Fibroblast of lung (primary cell): Measurements from ENCODE around the gene RNU5B-1. TPM values are rescaled to one million over a fixed set of nuclear protein-coding genes. Genes with fewer than 3 reads are reported as not detected.
"Not testable (repeated sequence)": the region's sequence is repeated elsewhere in the genome, so short reads cannot be mapped to it uniquely, and the experiment has no call there.

Experiments
- DNase-seq, 2 donors: peaks; one replicate each; pipeline versions ENCODE4 v3.0.0 to v3.0.0-alpha.2; 2010; ENCODE audit warnings: low read depth in 2 of 2
- H2AFZ ChIP-seq: 2 replicates; pipeline ENCODE4 v1.5.1; 2012; ENCODE audit warnings: low read length, control low read depth, inconsistent platforms
- H3K27ac ChIP-seq: 2 replicates; pipeline ENCODE4 v1.5.1; 2011; ENCODE audit warnings: low read length, control low read depth; ENCODE audit not compliant: insufficient read depth
- H3K27me3 ChIP-seq: 2 replicates; pipeline ENCODE4 v1.5.1; 2011; ENCODE audit warnings: mild to moderate bottlenecking, low read length; ENCODE audit not compliant: control insufficient read depth, insufficient read depth
- H3K36me3 ChIP-seq: 2 replicates; pipeline ENCODE4 v1.5.1; 2011; ENCODE audit warnings: low read length; ENCODE audit not compliant: control insufficient read depth, insufficient read depth
- H3K4me1 ChIP-seq: 2 replicates; pipeline ENCODE4 v1.5.1; 2011; ENCODE audit warnings: low read length; ENCODE audit not compliant: control insufficient read depth, insufficient read depth; ENCODE audit errors: extremely low read depth
- H3K4me2 ChIP-seq: 2 replicates; pipeline ENCODE4 v1.5.1; 2011; ENCODE audit warnings: low read length, control low read depth; ENCODE audit not compliant: insufficient read depth; ENCODE audit errors: extremely low read depth
- H3K4me3 ChIP-seq, 4 experiments: fragments of 200-600 bp in 1 of 4; sonication (generic) in 1 of 4; replicated peaks in 1 of 4; 2 replicates each; pipeline ENCODE4 v1.5.1; 2011 to 2016; ENCODE audit warnings: low read length in 4 of 4, low read depth in 3 of 4, mild to moderate bottlenecking in 3 of 4, control low read depth in 2 of 4, inconsistent platforms in 1 of 4, mixed read lengths in 1 of 4; ENCODE audit not compliant: insufficient read depth in 1 of 4; ENCODE audit errors: control extremely low read depth in 1 of 4
- H3K79me2 ChIP-seq: 2 replicates; pipeline ENCODE4 v1.5.1; 2012; ENCODE audit warnings: mild to moderate bottlenecking, low read length, inconsistent platforms; ENCODE audit not compliant: control insufficient read depth, insufficient read depth
- H3K9ac ChIP-seq: 2 replicates; pipeline ENCODE4 v1.5.1; 2011; ENCODE audit warnings: mild to moderate bottlenecking, low read length, control low read depth; ENCODE audit not compliant: insufficient read depth
- H3K9me3 ChIP-seq: 2 replicates; pipeline ENCODE4 v1.5.1; 2012; ENCODE audit warnings: low read depth, low read length; ENCODE audit not compliant: control insufficient read depth, insufficient read depth
- H4K20me1 ChIP-seq: 2 replicates; pipeline ENCODE4 v1.5.1; 2011; ENCODE audit warnings: low read length; ENCODE audit not compliant: control insufficient read depth, insufficient read depth; ENCODE audit errors: extremely low read depth
- EZH2 ChIP-seq: IDR thresholded peaks from 2 replicates; pipeline ENCODE4 v1.5.1; 2012; ENCODE audit warnings: low read length, control low read depth, mild to moderate bottlenecking; ENCODE audit errors: missing control alignments
- polyA plus RNA-seq, 2 donors: library from polyadenylated mRNA; depleted of rRNA in 1 of 2; stranded (reverse) in 1 of 2; unstranded in 1 of 2; fragments of >200 nt; gene quantifications; 2 replicates each; pipeline ENCODE4 v1.2.1, GENCODE V29; 2011 to 2012; ENCODE audit warnings: missing spikeins in 1 of 2
- total RNA-seq: library from RNA; depleted of rRNA; stranded (reverse); fragments of >200 nt; gene quantifications from 2 replicates; pipeline ENCODE4 v1.2.1, GENCODE V29; 2014
- TF ChIP-seq, protein P1 (sequence below), 2 donors: IDR thresholded peaks in 1 of 2; conservative IDR thresholded peaks in 1 of 2; 1 replicate in 1 of 2; 2 replicates in 1 of 2; pipeline ENCODE4 v1.5.1; 2011 to 2012; ENCODE audit warnings: low read length in 2 of 2, control low read depth in 1 of 2, inconsistent platforms in 1 of 2, low read depth in 1 of 2, mild to moderate bottlenecking in 1 of 2

The RNU5B-1 gene
- total and polyA plus RNA-seq, 2 donors (not counting 1 experiment from before 2014, with no cell fraction given) = not detected

DNA sequence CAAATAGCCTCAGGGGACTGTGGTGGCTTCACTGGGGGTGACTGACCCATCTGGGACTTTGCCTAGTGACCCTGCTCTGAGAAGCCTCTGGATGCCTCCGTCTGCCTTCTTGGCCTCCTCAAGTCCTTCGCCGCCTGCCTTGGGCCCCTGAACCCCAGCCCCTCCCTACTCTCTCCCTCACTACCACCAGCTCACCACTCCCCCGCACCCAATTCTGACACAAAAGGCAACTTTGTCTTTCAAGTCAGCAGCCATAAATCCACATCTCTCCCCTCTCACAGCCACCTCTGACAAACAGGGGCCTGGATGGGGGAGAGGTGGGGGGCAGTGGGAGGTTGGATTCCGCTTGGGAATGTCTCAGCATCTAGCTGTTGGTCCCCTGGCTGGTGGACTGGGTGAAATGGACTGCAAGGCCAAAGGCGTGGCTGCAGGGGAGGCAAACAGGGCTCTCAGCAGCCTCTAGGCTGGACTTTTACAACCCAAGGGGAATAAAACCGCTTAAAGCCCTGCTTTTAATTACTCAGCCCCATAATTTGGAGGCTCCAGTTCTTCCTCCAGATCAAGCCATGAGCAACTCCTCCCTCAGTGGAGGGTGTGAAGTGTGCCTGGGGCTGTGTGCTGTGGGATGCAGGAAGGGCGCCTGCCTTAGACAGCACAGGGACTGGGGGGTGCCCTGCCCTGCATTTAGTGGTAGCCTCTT lies 39.9 kb downstream of the RNU5B-1 start:
- no peak overlapping the region for H3K9ac ChIP-seq
- H3K9me3 ChIP-seq = no peaks in the 10 kb centered on the region
- no peaks in the 10 kb centered on the region for H3K79me2 ChIP-seq
- no peak overlapping the region for H3K4me3 ChIP-seq
- no peaks in the 10 kb centered on the region for H3K27me3 ChIP-seq
- no peak overlapping the region for H3K4me2 ChIP-seq
- no peaks in the 10 kb centered on the region for H4K20me1 ChIP-seq
- no peaks in the 10 kb centered on the region for H3K36me3 ChIP-seq
- DNase-seq = no peak
- H3K27ac ChIP-seq = no peak overlapping the region
- no peaks in the 10 kb centered on the region for H3K4me1 ChIP-seq
- no peak overlapping the region for H2AFZ ChIP-seq
- TF ChIP-seq, protein P1, sequence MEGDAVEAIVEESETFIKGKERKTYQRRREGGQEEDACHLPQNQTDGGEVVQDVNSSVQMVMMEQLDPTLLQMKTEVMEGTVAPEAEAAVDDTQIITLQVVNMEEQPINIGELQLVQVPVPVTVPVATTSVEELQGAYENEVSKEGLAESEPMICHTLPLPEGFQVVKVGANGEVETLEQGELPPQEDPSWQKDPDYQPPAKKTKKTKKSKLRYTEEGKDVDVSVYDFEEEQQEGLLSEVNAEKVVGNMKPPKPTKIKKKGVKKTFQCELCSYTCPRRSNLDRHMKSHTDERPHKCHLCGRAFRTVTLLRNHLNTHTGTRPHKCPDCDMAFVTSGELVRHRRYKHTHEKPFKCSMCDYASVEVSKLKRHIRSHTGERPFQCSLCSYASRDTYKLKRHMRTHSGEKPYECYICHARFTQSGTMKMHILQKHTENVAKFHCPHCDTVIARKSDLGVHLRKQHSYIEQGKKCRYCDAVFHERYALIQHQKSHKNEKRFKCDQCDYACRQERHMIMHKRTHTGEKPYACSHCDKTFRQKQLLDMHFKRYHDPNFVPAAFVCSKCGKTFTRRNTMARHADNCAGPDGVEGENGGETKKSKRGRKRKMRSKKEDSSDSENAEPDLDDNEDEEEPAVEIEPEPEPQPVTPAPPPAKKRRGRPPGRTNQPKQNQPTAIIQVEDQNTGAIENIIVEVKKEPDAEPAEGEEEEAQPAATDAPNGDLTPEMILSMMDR (conservative IDR thresholded peaks at IDR 0.05 in 1 of 2, IDR thresholded peaks at IDR 0.05 in 1 of 2; ENCODE audit: low read depth in 1 of 2, low read length in 2 of 2) = no peak
- no peak for TF ChIP-seq EZH2

DNA sequence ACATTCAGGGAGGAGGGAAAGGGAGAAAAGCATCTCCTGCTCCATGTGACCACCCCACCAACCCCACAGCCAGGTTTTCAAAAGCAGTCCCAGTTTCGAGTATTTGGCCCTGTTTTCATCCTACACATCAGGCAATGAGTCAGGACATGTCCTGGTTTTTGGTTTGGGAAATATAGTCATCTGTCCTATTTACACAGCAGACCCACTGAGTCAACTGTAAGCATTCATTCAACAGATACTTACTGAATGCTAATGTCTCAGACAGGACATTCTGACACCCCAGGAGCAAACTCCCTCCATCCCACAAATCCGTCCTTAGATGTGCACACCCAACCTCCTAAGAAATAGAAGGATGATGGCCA lies 40.4 kb downstream of the RNU5B-1 start:
- Histone ChIP-seq H3K4me3 (no peak overlapping the region), H3K79me2 (no peaks in the 10 kb centered on the region), H3K9me3 (no peaks in the 10 kb centered on the region), H4K20me1 (no peaks in the 10 kb centered on the region), H3K36me3 (no peaks in the 10 kb centered on the region), H3K4me2 (no peak overlapping the region), H3K4me1 (no peaks in the 10 kb centered on the region), H2AFZ (no peak overlapping the region), H3K27me3 (no peaks in the 10 kb centered on the region), H3K27ac (no peak overlapping the region), H3K9ac (no peak overlapping the region)
- TF ChIP-seq, protein P1 (conservative IDR thresholded peaks at IDR 0.05 in 1 of 2, IDR thresholded peaks at IDR 0.05 in 1 of 2; ENCODE audit: low read depth in 1 of 2, low read length in 2 of 2) = no peak
- no peak for TF ChIP-seq EZH2
- DNase-seq = no peak

DNA sequence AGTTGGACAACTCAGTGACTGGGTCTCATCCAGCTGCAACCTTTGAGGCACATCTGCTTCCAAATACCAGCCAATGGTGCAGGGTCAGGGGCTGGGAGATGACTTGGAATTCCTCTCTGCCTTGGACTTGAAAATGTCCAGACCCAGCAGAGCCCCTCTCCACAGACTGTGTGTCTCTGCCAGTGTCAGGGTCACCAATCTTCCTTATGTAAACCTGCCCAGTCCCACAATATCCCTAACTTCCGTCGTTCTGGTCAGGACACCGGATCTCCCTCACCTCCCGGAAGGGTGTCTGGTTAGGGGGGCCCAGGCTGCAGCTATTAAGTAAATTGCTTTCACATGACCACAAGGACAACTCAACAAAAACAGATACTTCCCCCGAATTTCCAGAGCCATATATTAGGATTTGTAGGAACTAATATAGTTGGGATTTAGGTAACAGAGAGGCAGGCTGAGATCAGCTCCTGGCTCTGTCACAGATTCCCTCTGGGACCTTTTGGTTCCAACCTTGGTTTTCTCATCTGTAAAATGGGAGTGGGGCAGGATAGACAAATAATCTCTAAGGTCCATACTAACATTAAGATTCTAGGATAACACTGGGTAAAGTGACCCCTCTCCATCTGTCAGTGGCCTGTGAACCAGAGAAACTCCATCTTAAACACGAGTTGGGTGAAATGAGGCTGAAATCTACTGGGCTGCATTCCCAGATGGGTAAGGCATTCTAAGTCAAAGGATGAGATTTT lies 42.5 kb downstream of the RNU5B-1 start:
- TF ChIP-seq, protein P1 (conservative IDR thresholded peaks at IDR 0.05 in 1 of 2, IDR thresholded peaks at IDR 0.05 in 1 of 2; ENCODE audit: low read depth in 1 of 2, low read length in 2 of 2) = no peak
- TF ChIP-seq EZH2 = no peak
- DNase-seq = no peak
- no peak overlapping the region for H2AFZ ChIP-seq
- no peaks in the 10 kb centered on the region for H3K9me3 ChIP-seq
- H3K9ac ChIP-seq = no peak overlapping the region
- no peaks in the 10 kb centered on the region for H3K4me1 ChIP-seq
- H3K4me3 ChIP-seq = no peak overlapping the region
- no peaks in the 10 kb centered on the region for H4K20me1 ChIP-seq
- no peaks in the 10 kb centered on the region for H3K27me3 ChIP-seq
- H3K36me3 ChIP-seq = no peaks in the 10 kb centered on the region
- H3K79me2 ChIP-seq = no peaks in the 10 kb centered on the region
- H3K4me2 ChIP-seq = no peak overlapping the region
- no peak overlapping the region for H3K27ac ChIP-seq

DNA sequence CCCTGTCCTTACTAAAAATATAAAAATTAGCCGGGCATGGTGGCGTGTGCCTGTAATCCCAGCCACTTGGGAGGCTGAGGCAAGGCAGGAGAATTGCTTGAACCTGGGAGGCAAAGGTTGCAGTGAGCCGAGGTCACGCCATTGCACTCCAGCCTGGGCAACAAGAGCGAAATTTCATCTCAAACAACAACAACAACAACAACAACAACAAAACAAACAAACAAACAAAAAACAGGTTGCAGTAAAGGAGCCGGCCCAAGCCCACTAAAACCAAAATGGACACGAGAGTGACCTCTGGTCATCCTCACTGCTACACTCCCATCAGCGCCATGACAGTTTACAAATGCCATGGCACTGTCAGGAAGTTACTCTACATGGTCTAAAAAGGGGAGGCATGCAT lies 43.3 kb downstream of the RNU5B-1 start:
- H3K9ac ChIP-seq, H3K79me2 ChIP-seq, H3K27me3 ChIP-seq, H3K4me1 ChIP-seq, H3K4me3 ChIP-seq, H4K20me1 ChIP-seq, H2AFZ ChIP-seq, DNase-seq, H3K4me2 ChIP-seq, H3K36me3 ChIP-seq, H3K9me3 ChIP-seq, H3K27ac ChIP-seq: not testable (repeated sequence)
